NCI-H345 (cell line): ENCODE results near the gene MAST4.
"Not testable (repeated sequence)": the region's sequence is repeated elsewhere in the genome, so short reads cannot be mapped to it uniquely, and the experiment has no call there.

Source experiments
- DNase-seq: peaks from one replicate; lab custom pipeline; 2025; lab: John Stamatoyannopoulos, UW

The MAST4 gene

GRCh38 chr5:67160985-67161384, 564.8 kb downstream of the MAST4 start:
- DNase-seq = no peak

- no peak for DNase-seq
Observed at GRCh38 chr5:67161767-67162166, 565.6 kb downstream of the MAST4 start.

GRCh38 chr5:67163231-67163756, 567.1 kb downstream of the MAST4 start:
- DNase-seq = no peak

GRCh38 chr5:67163863-67164595, 567.8 kb downstream of the MAST4 start:
- no peak for DNase-seq

GRCh38 chr5:67164856-67165525, 568.8 kb downstream of the MAST4 start:
- no peak for DNase-seq

- no peak for DNase-seq
Observed at GRCh38 chr5:67165526-67166459, 569.6 kb downstream of the MAST4 start.

GRCh38 chr5:67166460-67167285, 570.5 kb downstream of the MAST4 start:
- no peak for DNase-seq

- no peak for DNase-seq
Observed at GRCh38 chr5:67168069-67168468, 571.9 kb downstream of the MAST4 start.

GRCh38 chr5:67170767-67171166, 574.6 kb downstream of the MAST4 start:
- no peak for DNase-seq

- DNase-seq = not testable (repeated sequence)
Observed at GRCh38 chr5:67173351-67173750, 577.2 kb downstream of the MAST4 start.

GRCh38 chr5:67173959-67174358, 577.8 kb downstream of the MAST4 start:
- no peak for DNase-seq

GRCh38 chr5:67176936-67177335, 580.7 kb downstream of the MAST4 start:
- no peak for DNase-seq

- no peak for DNase-seq
Observed at GRCh38 chr5:67178085-67178484, 581.9 kb downstream of the MAST4 start.

- no peak for DNase-seq
Observed at GRCh38 chr5:67178966-67179365, 582.8 kb downstream of the MAST4 start.

GRCh38 chr5:67179697-67180361, 583.6 kb downstream of the MAST4 start:
- no peak for DNase-seq

- no peak for DNase-seq
Observed at GRCh38 chr5:67181648-67182221, 585.5 kb downstream of the MAST4 start.

- DNase-seq = no peak
Observed at GRCh38 chr5:67182301-67182790, 586.2 kb downstream of the MAST4 start.

GRCh38 chr5:67183859-67184258, 587.7 kb downstream of the MAST4 start:
- no peak for DNase-seq

- DNase-seq = no peak
Observed at GRCh38 chr5:67187006-67187715, 591.0 kb downstream of the MAST4 start.
